ENCODE measurements around the gene RASSF1. TPM values are rescaled to one million over a fixed set of nuclear protein-coding genes. Genes with fewer than 3 reads are reported as not detected.

RASSF1 gene
- total and polyA plus RNA-seq, 2 of the 13 experiments (the other 11 are each of a cell fraction or from before 2014, with no cell fraction given) = 10.2 to 27.5 TPM

GRCh38 chr3:50303013-50303815 lies 37.4 kb downstream of the RASSF1 start, which contains the start of gene HYAL1 (continued):
- TF ChIP-seq, protein P1, sequence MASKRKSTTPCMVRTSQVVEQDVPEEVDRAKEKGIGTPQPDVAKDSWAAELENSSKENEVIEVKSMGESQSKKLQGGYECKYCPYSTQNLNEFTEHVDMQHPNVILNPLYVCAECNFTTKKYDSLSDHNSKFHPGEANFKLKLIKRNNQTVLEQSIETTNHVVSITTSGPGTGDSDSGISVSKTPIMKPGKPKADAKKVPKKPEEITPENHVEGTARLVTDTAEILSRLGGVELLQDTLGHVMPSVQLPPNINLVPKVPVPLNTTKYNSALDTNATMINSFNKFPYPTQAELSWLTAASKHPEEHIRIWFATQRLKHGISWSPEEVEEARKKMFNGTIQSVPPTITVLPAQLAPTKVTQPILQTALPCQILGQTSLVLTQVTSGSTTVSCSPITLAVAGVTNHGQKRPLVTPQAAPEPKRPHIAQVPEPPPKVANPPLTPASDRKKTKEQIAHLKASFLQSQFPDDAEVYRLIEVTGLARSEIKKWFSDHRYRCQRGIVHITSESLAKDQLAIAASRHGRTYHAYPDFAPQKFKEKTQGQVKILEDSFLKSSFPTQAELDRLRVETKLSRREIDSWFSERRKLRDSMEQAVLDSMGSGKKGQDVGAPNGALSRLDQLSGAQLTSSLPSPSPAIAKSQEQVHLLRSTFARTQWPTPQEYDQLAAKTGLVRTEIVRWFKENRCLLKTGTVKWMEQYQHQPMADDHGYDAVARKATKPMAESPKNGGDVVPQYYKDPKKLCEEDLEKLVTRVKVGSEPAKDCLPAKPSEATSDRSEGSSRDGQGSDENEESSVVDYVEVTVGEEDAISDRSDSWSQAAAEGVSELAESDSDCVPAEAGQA (IDR thresholded peaks at IDR 0.05; ENCODE audit: low read depth) = no peak
- TF ChIP-seq, protein P1 (CRISPR knock-in tag; IDR thresholded peaks at IDR 0.05; ENCODE audit: borderline replicate concordance) = no peak
- TF ChIP-seq, protein P2, sequence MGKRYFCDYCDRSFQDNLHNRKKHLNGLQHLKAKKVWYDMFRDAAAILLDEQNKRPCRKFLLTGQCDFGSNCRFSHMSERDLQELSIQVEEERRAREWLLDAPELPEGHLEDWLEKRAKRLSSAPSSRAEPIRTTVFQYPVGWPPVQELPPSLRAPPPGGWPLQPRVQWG (CRISPR knock-in tag; IDR thresholded peaks at IDR 0.05; ENCODE audit: borderline replicate concordance, low read depth) = no peak
- TF ChIP-seq ZBTB7A (CRISPR knock-in tag; IDR thresholded peaks at IDR 0.05) (no peak; the same call in 1 of the 2 replicates), RAD21 (CRISPR knock-in tag; IDR thresholded peaks at IDR 0.05) (peak; percentile 86), TCF12 (IDR thresholded peaks at IDR 0.05) (no peak), TCF12 (CRISPR knock-in tag; IDR thresholded peaks at IDR 0.05) (no peak), NCOA2 (CRISPR knock-in tag; IDR thresholded peaks at IDR 0.05) (no peak; the same call in 1 of the 2 replicates), POLR2AphosphoS2 (IDR thresholded peaks at IDR 0.05; ENCODE audit: low read depth, low read length) (no peak), ZNF207 (IDR thresholded peaks at IDR 0.05; ENCODE audit: borderline replicate concordance) (no peak), MZF1 (CRISPR knock-in tag; IDR thresholded peaks at IDR 0.05; ENCODE audit: borderline replicate concordance) (no peak), MBNL3 (CRISPR knock-in tag; conservative IDR thresholded peaks at IDR 0.05) (no peak), PAXIP1 (CRISPR knock-in tag; conservative IDR thresholded peaks at IDR 0.05) (peak; percentile 71; the same call in 1 of the 2 replicates), ZNF317 (CRISPR knock-in tag; IDR thresholded peaks at IDR 0.05) (peak; percentile 66; the same call in 1 of the 2 replicates)
- TF ChIP-seq, protein P3, sequence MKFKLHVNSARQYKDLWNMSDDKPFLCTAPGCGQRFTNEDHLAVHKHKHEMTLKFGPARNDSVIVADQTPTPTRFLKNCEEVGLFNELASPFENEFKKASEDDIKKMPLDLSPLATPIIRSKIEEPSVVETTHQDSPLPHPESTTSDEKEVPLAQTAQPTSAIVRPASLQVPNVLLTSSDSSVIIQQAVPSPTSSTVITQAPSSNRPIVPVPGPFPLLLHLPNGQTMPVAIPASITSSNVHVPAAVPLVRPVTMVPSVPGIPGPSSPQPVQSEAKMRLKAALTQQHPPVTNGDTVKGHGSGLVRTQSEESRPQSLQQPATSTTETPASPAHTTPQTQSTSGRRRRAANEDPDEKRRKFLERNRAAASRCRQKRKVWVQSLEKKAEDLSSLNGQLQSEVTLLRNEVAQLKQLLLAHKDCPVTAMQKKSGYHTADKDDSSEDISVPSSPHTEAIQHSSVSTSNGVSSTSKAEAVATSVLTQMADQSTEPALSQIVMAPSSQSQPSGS (CRISPR knock-in tag; IDR thresholded peaks at IDR 0.05) = peak; percentile 35; the same call in 1 of the 2 replicates
